GM12878 (cell line): ENCODE data around the gene C11orf97. TPM values are rescaled to one million over a fixed set of nuclear protein-coding genes. Genes with fewer than 3 reads are reported as not detected.
A peak's percentile ranks its signal among the peaks of the same experiment; 100 is the strongest.

Source experiments
- ETV6 ChIP-seq, 2 experiments: fragments of 450-650 bp in 1 of 2; IDR thresholded peaks in 1 of 2; conservative IDR thresholded peaks in 1 of 2; 2 replicates each; pipeline ENCODE4 v1.6.1; 2014; ENCODE audit warnings: antibody characterized with exemption in 1 of 2, borderline replicate concordance in 1 of 2, low read depth in 1 of 2, mild to moderate bottlenecking in 1 of 2, moderate library complexity in 1 of 2
- EZH2 ChIP-seq: IDR thresholded peaks from 2 replicates; pipeline ENCODE4 v1.6.1; 2012; ENCODE audit warnings: low read depth, mild to moderate bottlenecking, control low read depth, inconsistent platforms, low read length, borderline replicate concordance; ENCODE audit not compliant: control insufficient read depth
- NR2C1 ChIP-seq: fragments of 450-650 bp; IDR thresholded peaks from 2 replicates; pipeline ENCODE4 v1.6.1; 2017; ENCODE audit warnings: antibody characterized with exemption, mild to moderate bottlenecking, moderate library complexity
- POLR2AphosphoS2 ChIP-seq: IDR thresholded peaks from 2 replicates; pipeline ENCODE4 v1.6.1; 2011; ENCODE audit warnings: low read depth, mild to moderate bottlenecking, low read length, improper control_type of control experiment, moderate library complexity
- RCOR1 ChIP-seq: conservative IDR thresholded peaks from 2 replicates; pipeline ENCODE4 v1.6.1; 2012; ENCODE audit warnings: low read depth, low read length, improper control_type of control experiment
- SRF ChIP-seq, 2 experiments: IDR thresholded peaks; 2 replicates each; pipeline ENCODE4 v1.6.1; 2011; ENCODE audit warnings: low read depth in 2 of 2, low read length in 2 of 2, mild to moderate bottlenecking in 1 of 2, moderate library complexity in 1 of 2
- TCF3 ChIP-seq: IDR thresholded peaks from 2 replicates; pipeline ENCODE4 v1.6.1; 2012; ENCODE audit warnings: low read depth, mild to moderate bottlenecking, low read length, borderline replicate concordance; ENCODE audit not compliant: insufficient read depth
- ZNF207 ChIP-seq: fragments of 450-650 bp; IDR thresholded peaks from 2 replicates; pipeline ENCODE4 v1.6.1; 2014; ENCODE audit warnings: antibody characterized with exemption, mild to moderate bottlenecking, borderline replicate concordance
- ZNF384 ChIP-seq: IDR thresholded peaks from 2 replicates; pipeline ENCODE4 v1.6.1; 2012; ENCODE audit warnings: low read depth, mild to moderate bottlenecking, low read length, improper control_type of control experiment, borderline replicate concordance
- polyA plus RNA-seq, 11 experiments: library from polyadenylated mRNA; depleted of rRNA in 4 of 11; unstranded in 6 of 11; stranded (reverse) in 5 of 11; fragments of >200 nt; fragmentation: Nextera tagmentation in 4 of 11; fragmentation: Illumina TruSeq in 1 of 11; extraction: Ambion mirVana in 4 of 11; extraction: Trizol in 1 of 11; gene quantifications; 1 replicate in 1 of 11; 2 replicates in 10 of 11; pipeline versions ENCODE4 v1.2.1 to v1.2.3, GENCODE V29; 2011 to 2016; ENCODE audit warnings: inconsistent platforms in 2 of 11, missing spikeins in 2 of 11, low read depth in 1 of 11
- total RNA-seq, 4 experiments: library from RNA; depleted of rRNA in 3 of 4; stranded (reverse); fragments of >200 nt in 3 of 4; fragmentation: Illumina TruSeq in 1 of 4; extraction: Trizol in 1 of 4; gene quantifications; 2 replicates each; pipeline versions ENCODE4 v1.2.1 to v1.2.3, GENCODE V29; 2013 to 2021
- TF ChIP-seq, protein P1 (sequence below): fragments of 450-650 bp; IDR thresholded peaks from 2 replicates; pipeline ENCODE4 v1.6.1; 2016; ENCODE audit warnings: mild to moderate bottlenecking, moderate library complexity, borderline replicate concordance
- TF ChIP-seq, protein P2 (sequence below): fragments of 450-650 bp; IDR thresholded peaks from 2 replicates; pipeline ENCODE4 v1.6.1; 2017; ENCODE audit warnings: borderline replicate concordance
- TF ChIP-seq, protein P3 (sequence below): fragments of 450-650 bp; IDR thresholded peaks from 2 replicates; pipeline ENCODE4 v1.6.1; 2016; ENCODE audit warnings: mild to moderate bottlenecking
- TF ChIP-seq, protein P4 (sequence below): fragments of 450-650 bp; formaldehyde crosslinking; IDR thresholded peaks from 2 replicates; pipeline ENCODE4 v1.4.0; 2022; ENCODE audit warnings: mild to moderate bottlenecking, moderate library complexity
- TF ChIP-seq, protein P5 (sequence below): fragments of 450-650 bp; IDR thresholded peaks from 2 replicates; pipeline ENCODE4 v1.6.1; 2017; ENCODE audit warnings: mild to moderate bottlenecking, low read depth, inconsistent platforms; ENCODE audit not compliant: poor library complexity, severe bottlenecking

C11orf97 gene
- total and polyA plus RNA-seq, 10 of the 15 experiments (the other 5 are each of a cell fraction or from before 2014, with no cell fraction given), result not detected

DNA sequence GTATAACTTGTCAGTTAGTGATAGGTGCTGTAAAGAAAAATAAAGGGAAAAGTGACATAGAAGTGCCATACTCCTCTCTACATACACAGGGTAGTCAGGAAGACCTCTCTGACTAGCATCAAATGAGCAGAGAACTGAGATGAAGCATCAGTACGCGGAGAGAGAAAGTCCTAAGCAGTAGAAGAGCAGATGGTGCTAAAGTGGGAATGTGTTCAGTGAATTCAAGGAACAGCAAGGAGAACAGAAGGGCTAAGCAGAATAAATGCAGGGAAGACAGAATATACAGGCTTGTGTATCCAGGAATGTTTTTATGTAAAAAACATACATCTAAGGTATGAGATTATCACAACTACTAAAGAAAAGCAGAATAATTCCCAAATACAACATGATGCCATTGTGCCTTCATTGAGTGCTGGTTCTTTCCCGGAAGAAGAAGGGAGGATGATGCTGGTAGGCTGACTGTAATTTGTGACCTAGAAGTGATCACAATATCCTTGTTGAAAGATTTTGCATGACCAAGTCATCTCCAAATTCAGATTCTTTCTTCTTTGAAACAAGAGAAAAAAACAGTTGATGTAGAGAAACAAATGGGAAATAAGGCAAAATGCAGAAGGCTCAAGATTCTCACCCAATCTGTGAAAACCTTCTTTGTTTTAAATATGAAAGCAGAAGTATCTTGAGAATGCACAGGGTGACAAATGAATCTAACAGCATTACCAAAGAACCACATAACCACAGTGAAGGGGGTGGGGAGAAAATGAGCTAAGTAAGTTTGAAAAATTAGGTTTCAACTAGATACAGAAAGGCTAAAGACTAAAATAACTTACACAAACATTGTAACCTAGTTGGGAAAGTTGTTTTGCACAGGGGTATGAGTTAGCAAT lies 39.1 kb upstream of the C11orf97 start (continued):
- TF ChIP-seq, protein P1, sequence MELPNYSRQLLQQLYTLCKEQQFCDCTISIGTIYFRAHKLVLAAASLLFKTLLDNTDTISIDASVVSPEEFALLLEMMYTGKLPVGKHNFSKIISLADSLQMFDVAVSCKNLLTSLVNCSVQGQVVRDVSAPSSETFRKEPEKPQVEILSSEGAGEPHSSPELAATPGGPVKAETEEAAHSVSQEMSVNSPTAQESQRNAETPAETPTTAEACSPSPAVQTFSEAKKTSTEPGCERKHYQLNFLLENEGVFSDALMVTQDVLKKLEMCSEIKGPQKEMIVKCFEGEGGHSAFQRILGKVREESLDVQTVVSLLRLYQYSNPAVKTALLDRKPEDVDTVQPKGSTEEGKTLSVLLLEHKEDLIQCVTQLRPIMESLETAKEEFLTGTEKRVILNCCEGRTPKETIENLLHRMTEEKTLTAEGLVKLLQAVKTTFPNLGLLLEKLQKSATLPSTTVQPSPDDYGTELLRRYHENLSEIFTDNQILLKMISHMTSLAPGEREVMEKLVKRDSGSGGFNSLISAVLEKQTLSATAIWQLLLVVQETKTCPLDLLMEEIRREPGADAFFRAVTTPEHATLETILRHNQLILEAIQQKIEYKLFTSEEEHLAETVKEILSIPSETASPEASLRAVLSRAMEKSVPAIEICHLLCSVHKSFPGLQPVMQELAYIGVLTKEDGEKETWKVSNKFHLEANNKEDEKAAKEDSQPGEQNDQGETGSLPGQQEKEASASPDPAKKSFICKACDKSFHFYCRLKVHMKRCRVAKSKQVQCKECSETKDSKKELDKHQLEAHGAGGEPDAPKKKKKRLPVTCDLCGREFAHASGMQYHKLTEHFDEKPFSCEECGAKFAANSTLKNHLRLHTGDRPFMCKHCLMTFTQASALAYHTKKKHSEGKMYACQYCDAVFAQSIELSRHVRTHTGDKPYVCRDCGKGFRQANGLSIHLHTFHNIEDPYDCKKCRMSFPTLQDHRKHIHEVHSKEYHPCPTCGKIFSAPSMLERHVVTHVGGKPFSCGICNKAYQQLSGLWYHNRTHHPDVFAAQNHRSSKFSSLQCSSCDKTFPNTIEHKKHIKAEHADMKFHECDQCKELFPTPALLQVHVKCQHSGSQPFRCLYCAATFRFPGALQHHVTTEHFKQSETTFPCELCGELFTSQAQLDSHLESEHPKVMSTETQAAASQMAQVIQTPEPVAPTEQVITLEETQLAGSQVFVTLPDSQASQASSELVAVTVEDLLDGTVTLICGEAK, result peak; percentile 71; the same call in 1 of the 2 replicates
- TF ChIP-seq, protein P2, sequence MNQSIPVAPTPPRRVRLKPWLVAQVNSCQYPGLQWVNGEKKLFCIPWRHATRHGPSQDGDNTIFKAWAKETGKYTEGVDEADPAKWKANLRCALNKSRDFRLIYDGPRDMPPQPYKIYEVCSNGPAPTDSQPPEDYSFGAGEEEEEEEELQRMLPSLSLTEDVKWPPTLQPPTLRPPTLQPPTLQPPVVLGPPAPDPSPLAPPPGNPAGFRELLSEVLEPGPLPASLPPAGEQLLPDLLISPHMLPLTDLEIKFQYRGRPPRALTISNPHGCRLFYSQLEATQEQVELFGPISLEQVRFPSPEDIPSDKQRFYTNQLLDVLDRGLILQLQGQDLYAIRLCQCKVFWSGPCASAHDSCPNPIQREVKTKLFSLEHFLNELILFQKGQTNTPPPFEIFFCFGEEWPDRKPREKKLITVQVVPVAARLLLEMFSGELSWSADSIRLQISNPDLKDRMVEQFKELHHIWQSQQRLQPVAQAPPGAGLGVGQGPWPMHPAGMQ, result no peak
- TF ChIP-seq, protein P3, sequence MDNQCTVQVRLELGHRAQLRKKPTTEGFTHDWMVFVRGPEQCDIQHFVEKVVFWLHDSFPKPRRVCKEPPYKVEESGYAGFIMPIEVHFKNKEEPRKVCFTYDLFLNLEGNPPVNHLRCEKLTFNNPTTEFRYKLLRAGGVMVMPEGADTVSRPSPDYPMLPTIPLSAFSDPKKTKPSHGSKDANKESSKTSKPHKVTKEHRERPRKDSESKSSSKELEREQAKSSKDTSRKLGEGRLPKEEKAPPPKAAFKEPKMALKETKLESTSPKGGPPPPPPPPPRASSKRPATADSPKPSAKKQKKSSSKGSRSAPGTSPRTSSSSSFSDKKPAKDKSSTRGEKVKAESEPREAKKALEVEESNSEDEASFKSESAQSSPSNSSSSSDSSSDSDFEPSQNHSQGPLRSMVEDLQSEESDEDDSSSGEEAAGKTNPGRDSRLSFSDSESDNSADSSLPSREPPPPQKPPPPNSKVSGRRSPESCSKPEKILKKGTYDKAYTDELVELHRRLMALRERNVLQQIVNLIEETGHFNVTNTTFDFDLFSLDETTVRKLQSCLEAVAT, result peak; percentile 96
- TF ChIP-seq TCF3 (no peak), EZH2 (0 out of 2 replicates have a peak, but pooled peaks have one; percentile 71), ZNF384 (peak; percentile 77; the same call in 1 of the 2 replicates), ZNF207 (no peak), NR2C1 (no peak), RCOR1 (no peak; the same call in 1 of the 2 replicates), SRF (IDR thresholded peaks at IDR 0.05; ENCODE audit: low read depth in 2 of 2, low read length in 2 of 2) (no peak), ETV6 (conservative IDR thresholded peaks at IDR 0.05 in 1 of 2, IDR thresholded peaks at IDR 0.05 in 1 of 2; ENCODE audit: borderline replicate concordance in 1 of 2, low read depth in 1 of 2) (no peak; a peak in 1 of 4 replicates), POLR2AphosphoS2 (no peak)
- TF ChIP-seq, protein P4, sequence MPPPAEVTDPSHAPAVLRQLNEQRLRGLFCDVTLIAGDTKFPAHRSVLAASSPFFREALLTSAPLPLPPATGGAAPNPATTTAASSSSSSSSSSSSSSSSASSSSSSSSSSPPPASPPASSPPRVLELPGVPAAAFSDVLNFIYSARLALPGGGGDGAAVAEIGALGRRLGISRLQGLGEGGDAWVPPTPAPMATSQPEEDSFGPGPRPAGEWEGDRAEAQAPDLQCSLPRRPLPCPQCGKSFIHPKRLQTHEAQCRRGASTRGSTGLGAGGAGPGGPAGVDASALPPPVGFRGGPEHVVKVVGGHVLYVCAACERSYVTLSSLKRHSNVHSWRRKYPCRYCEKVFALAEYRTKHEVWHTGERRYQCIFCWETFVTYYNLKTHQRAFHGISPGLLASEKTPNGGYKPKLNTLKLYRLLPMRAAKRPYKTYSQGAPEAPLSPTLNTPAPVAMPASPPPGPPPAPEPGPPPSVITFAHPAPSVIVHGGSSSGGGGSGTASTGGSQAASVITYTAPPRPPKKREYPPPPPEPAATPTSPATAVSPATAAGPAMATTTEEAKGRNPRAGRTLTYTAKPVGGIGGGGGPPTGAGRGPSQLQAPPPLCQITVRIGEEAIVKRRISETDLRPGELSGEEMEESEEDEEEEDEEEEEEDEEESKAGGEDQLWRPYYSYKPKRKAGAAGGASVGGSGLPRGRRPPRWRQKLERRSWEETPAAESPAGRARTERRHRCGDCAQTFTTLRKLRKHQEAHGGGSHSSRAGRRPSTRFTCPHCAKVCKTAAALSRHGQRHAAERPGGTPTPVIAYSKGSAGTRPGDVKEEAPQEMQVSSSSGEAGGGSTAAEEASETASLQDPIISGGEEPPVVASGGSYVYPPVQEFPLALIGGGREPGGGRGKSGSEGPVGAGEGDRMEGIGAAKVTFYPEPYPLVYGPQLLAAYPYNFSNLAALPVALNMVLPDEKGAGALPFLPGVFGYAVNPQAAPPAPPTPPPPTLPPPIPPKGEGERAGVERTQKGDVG (CRISPR knock-in tag), result no peak
- TF ChIP-seq, protein P5, sequence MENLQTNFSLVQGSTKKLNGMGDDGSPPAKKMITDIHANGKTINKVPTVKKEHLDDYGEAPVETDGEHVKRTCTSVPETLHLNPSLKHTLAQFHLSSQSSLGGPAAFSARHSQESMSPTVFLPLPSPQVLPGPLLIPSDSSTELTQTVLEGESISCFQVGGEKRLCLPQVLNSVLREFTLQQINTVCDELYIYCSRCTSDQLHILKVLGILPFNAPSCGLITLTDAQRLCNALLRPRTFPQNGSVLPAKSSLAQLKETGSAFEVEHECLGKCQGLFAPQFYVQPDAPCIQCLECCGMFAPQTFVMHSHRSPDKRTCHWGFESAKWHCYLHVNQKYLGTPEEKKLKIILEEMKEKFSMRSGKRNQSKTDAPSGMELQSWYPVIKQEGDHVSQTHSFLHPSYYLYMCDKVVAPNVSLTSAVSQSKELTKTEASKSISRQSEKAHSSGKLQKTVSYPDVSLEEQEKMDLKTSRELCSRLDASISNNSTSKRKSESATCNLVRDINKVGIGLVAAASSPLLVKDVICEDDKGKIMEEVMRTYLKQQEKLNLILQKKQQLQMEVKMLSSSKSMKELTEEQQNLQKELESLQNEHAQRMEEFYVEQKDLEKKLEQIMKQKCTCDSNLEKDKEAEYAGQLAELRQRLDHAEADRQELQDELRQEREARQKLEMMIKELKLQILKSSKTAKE, result peak; percentile 65
